Measurements from ENCODE around the gene TRPV4. TPM values are rescaled to one million over a fixed set of nuclear protein-coding genes. Genes with fewer than 3 reads are reported as not detected.

The TRPV4 gene
- polyA plus RNA-seq, 1 experiment = 5.2 TPM

DNA sequence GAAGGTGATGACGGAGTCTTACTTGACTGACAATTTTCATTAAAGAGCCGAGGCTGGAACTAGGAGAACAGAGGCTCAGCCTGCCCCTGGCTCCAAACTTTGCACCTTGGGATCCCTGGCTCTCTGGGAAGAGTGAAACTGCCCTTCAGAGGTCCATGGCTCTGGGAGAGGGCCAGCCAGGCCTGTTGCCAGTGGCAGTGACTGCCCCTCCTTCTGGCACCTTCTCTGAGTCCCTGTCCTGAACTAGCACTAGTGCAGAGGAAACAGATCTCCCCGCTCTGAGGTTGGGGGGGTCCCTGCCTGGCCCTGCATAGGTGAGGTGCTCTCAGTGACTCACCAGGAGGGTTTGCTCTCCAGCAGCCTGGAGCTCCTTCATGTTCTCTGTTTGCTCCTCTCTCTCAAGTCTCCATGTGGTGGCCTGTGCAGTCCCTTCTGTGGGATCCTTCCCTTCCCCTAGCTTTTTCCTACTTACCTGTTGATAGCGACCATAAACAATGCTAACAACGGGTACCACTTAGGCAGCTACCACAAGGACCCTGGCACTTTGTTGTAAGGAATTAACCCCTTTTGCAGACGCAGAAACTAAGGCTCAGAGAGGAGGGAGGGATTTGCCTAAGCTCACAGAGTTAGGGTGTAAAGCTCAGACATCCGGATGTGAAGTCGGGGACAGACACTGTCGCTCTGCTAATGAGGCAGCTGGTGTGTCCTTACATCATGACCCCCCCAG lies 97.2 kb downstream of the TRPV4 start:
- H3K9me3 ChIP-seq (ENCODE audit: control insufficient read depth, insufficient read depth, low read length) = no peaks in the 10 kb centered on the region
- H3K4me3 ChIP-seq (ENCODE audit: low read depth, low read length) = no peak overlapping the region
- no peak for TF ChIP-seq CTCF (IDR thresholded peaks at IDR 0.05; ENCODE audit: low read depth, low read length)
- ChIA-PET CTCF (no interaction called here), POLR2A (interaction anchor here (0.8 kb wide), 1 partner anchor 9 kb away, joined by 4 read pairs; no protein-coding TSS in a partner anchor)
- peaks cover 17% of the 10 kb centered on the region for H3K27me3 ChIP-seq (ENCODE audit: control insufficient read depth, insufficient read depth, low read length)
- no peak for DNase-seq (ENCODE audit: low read depth, low spot score)
- H3K27ac ChIP-seq (ENCODE audit: low read depth, low read length) = no peak overlapping the region

GRCh38 chr12:109735051-109735521 lies 98.1 kb downstream of the TRPV4 start:
- peaks cover 21% of the 10 kb centered on the region for H3K27me3 ChIP-seq (ENCODE audit: control insufficient read depth, insufficient read depth, low read length)
- ChIA-PET POLR2A (no interaction called here), CTCF (interaction anchor here (0.9 kb wide), 1 partner anchor 137 kb away, joined by 4 read pairs; no protein-coding TSS in a partner anchor)
- DNase-seq (ENCODE audit: low read depth, low spot score) = no peak
- H3K9me3 ChIP-seq (ENCODE audit: control insufficient read depth, insufficient read depth, low read length) = no peaks in the 10 kb centered on the region
- no peak for TF ChIP-seq CTCF (IDR thresholded peaks at IDR 0.05; ENCODE audit: low read depth, low read length)
- H3K4me3 ChIP-seq (ENCODE audit: low read depth, low read length) = no peak overlapping the region
- no peak overlapping the region for H3K27ac ChIP-seq (ENCODE audit: low read depth, low read length)

GRCh38 chr12:109734219-109735000 lies 98.8 kb downstream of the TRPV4 start:
- H3K4me3 ChIP-seq (ENCODE audit: low read depth, low read length) = no peak overlapping the region
- ChIA-PET POLR2A (no interaction called here), CTCF (interaction anchor here (0.5 to 0.9 kb wide), 3 partner anchors 137 to 216 kb away, joined by 3 to 4 read pairs (median 4); no protein-coding TSS in a partner anchor)
- no peak for DNase-seq (ENCODE audit: low read depth, low spot score)
- H3K9me3 ChIP-seq (ENCODE audit: control insufficient read depth, insufficient read depth, low read length) = no peaks in the 10 kb centered on the region
- no peak for TF ChIP-seq CTCF (IDR thresholded peaks at IDR 0.05; ENCODE audit: low read depth, low read length)
- no peak overlapping the region for H3K27ac ChIP-seq (ENCODE audit: low read depth, low read length)
- peaks cover 25% of the 10 kb centered on the region for H3K27me3 ChIP-seq (ENCODE audit: control insufficient read depth, insufficient read depth, low read length)

Small RNAs within 50 kb of the gene (small RNA-seq; reads per million reads assigned to genes)
- gene MIR4497 (ENCODE audit: insufficient read length, low read depth) (not detected), gene RN7SL441P (ENCODE audit: insufficient read length, low read depth) (not detected)

Other genes starting within 250 kb of the TRPV4 start
- 0.15 and 0.16 TPM in 2 replicates for gene FAM222A, start 119.6 kb downstream of the TRPV4 start, polyA plus RNA-seq (2011; rRNA removed)
- 28.8 and 30.3 TPM in 2 replicates for gene GLTP, start 47.1 kb upstream of the TRPV4 start, polyA plus RNA-seq (2011; rRNA removed)
- gene TCHP, start 66.9 kb upstream of the TRPV4 start, polyA plus RNA-seq (2011; rRNA removed) = 7.6 and 9.1 TPM in 2 replicates
- 57.9 and 62.0 TPM in 2 replicates for gene GIT2, start 163.0 kb upstream of the TRPV4 start, polyA plus RNA-seq (2011; rRNA removed)
- gene ANKRD13A, start 166.0 kb upstream of the TRPV4 start, polyA plus RNA-seq (2011; rRNA removed) = 202 and 246 TPM in 2 replicates
- 9.2 and 11.4 TPM in 2 replicates for gene C12orf76, start 215.1 kb upstream of the TRPV4 start, polyA plus RNA-seq (2011; rRNA removed)

Measured in AG04450 (cell line).